HG02759 (cell line): ENCODE results near the gene INPP5A.
"Not testable (repeated sequence)": the region's sequence is repeated elsewhere in the genome, so short reads cannot be mapped to it uniquely, and the experiment has no call there.

ENCODE experiments used
- ATAC-seq: cut with Tn5 transposase; IDR thresholded peaks from one replicate; pipeline ENCODE4 v1.9.1; 2021; ENCODE audit warnings: mild to moderate bottlenecking, moderate library complexity; ENCODE audit not compliant: unreplicated experiment

Gene INPP5A

DNA sequence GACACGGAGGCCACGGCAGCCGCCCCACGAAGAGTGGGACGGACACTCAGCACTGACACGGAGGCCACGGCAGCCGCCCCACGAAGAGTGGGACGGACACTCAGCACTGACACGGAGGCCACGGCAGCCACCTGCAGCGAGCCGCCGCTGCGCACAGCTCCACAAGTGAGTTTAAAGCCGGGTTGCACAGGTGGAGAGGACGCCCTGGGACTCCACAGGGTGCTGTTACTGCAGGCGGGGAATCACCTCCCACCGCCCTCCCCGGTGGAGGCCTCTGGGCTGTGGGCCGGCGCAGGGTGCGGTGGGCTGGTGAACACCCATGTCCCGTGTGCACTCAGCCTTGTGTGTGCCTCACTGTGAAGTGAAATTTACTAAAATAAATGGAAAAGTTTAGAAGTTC, 235.2 kb downstream of the INPP5A start:
- ATAC-seq: not testable (repeated sequence)

- no peak for ATAC-seq
Measured at GRCh38 chr10:132774181-132774901, 236.8 kb downstream of the INPP5A start.

DNA sequence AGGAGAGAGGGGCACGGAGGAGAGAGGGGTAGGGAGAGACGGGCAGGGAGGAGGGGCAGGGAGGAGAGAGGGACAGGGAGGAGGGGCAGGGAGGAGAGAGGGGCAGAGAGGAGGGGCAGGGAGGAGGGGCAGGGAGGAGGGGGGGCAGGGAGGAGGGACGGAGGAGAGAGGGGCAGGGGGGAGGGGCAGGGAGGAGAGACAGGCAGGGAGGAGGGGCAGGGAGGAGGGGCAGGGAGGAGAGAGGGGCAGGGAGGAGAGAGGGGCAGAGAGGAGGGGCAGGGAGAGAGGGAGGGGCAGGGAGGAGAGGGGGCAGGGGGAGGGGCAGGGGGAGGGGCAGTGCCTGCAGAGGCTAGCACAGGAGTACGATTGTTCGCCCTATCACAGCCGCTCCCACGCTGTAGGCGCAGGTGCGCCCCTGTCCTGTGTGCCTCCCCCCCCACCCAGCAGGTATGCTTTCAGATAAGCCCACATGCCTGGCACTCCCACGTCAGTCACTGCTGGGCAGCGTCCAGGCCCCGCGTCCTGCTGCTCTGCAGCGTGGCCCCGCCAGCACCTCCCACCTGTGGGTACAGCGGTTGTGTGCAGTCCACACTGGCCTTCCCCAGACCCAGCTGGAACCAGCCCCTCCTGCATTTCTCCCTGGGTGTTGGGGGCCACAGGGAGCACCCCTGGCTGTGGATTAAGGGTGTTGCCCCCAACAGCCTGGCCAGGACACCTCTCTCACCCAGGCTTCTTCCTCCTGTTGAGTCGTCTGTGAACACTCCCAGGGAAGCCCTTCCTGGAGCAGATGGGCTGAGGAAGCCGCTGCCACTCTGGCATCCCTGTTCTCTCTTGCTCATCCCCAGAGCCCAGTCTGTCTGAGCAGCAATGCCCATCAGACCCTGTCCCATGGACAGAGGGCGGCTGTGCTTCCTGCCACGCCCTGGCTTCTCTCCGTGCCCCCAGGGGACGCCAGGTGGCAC, 237.6 kb downstream of the INPP5A start:
- ATAC-seq: no peak

DNA sequence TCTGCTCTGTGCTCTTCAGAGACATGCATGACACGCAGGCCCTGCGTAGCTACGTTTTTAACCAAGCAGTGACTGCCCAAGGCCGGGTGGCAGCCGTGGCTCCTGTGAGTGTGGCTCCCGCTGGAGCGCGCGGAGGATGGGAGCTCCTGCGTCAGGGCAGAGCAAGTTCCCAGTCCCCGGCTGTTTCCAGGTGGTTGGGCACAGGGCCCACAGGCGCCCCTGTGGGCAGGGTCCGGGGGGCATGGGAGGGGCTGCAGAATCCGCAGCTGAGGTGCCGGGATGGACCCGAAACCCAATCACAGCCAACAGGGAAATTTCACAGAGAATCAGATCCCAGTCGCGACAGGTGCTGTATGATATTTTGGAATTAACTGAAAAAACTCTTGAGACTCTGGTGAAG, 238.6 kb downstream of the INPP5A start:
- no peak for ATAC-seq

DNA sequence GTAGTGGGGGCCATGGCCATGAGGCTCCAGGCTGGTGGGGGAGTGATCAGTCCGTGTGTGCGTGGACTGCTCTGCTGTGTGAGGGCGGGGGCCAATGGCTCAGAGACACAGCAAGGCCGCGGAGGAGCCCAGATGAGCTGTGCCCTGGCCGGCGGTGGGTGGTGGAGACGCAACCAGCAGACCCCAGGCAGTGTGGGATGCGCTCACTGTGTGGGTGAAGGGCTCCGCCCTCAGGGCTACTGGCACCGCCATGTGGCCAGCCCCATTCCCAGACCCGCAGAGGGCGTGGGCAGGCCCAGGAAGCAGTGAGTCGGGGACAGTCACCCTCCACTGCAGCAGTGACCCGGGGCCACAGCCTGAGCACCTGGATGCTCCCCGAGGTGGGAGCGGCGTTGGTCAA, 239.2 kb downstream of the INPP5A start:
- ATAC-seq: no peak

GRCh38 chr10:132777441-132777840, 239.9 kb downstream of the INPP5A start:
- no peak for ATAC-seq

DNA sequence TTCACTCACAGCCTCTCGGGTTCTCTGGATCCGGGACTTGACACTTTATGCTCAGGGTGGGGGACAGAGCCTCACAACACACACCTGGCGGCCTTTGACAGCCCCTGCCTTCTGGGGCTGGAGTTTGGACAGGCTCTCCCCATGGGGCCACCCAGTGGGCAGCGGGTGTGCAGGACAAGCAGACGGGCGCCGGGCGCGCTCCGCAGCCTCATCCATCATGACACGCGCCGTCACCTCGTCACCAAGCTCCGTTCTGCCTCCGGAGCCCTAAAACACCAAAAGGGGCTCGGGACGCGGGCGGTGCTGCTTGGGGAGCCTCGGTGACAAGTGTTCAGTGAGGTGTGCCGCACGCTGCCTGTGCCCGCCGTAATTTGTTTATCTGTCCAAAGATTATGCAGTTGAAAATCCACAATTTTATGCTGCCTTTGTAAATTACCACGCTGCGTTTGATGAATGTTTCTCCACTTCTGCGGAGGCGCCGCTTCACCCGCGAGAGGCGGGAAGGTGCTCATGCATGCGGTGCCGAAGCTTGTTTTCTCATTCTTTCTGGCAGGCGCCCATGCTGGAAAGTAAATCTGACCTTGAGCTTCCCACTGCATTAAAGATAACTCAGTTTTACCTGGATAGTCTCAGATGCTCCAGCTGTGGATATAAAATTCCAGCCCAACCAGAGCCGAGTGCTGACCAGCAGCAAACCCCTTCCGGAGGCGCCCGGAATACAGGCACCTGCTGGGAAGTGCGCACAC, 242.1 kb downstream of the INPP5A start:
- no peak for ATAC-seq

DNA sequence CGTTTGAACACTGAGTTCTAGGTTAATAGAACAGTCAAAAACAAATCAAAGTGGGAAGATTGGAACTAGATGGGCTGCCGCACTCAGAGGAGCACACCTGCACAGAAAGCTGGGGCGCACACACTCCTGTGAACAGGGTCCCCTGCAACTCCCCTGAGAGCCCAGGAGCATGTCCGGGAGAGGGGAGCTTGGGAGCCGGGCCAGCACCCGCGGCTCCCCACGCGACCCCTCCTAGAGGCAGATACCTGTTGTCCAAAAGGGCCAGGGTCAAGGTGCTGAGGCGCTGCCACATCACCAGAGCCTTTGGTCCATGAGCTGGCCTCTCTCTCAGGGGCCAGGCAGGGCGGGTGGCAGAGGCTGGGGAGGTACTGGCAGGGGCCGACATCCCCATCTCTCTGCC, 242.8 kb downstream of the INPP5A start:
- ATAC-seq: no peak

- ATAC-seq: no peak
Measured at GRCh38 chr10:132781556-132781955, 244.0 kb downstream of the INPP5A start.

DNA sequence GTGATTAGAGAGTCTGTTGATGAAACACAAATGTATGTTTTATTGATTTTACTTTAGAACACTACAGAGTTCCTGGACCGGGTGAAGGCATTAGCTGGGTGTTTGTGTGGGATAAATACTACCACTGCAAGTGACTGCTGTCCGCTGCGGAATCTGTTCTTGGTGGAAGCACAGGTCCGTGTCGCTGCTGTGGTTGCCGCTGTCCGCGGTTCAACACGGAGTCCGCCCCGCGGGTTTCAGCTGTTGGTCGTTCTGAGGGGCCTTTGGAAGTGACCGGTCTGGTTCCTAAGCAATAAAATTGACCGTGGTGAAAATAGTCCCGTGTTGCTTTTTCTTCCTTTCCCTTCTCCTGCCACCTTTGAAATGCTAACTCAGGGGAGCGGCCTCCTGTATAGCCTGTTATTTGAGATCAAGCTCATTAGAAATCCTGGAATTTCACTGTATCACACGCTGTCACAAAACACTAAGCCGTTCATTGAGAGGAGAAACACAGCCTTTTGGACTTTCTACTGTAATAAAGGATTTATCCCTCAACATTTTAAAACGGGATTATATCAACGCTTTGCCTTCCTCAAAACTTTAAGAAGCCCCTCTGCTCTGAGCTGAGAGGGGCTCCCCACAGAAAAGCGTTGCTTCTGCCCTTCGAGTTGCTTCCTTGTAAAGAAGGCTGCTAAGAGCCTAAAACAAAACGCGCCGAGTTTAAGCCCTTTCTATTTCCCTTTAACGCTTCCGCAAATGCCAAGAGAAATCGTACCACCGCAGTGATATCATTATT, 245.8 kb downstream of the INPP5A start:
- no peak for ATAC-seq

DNA sequence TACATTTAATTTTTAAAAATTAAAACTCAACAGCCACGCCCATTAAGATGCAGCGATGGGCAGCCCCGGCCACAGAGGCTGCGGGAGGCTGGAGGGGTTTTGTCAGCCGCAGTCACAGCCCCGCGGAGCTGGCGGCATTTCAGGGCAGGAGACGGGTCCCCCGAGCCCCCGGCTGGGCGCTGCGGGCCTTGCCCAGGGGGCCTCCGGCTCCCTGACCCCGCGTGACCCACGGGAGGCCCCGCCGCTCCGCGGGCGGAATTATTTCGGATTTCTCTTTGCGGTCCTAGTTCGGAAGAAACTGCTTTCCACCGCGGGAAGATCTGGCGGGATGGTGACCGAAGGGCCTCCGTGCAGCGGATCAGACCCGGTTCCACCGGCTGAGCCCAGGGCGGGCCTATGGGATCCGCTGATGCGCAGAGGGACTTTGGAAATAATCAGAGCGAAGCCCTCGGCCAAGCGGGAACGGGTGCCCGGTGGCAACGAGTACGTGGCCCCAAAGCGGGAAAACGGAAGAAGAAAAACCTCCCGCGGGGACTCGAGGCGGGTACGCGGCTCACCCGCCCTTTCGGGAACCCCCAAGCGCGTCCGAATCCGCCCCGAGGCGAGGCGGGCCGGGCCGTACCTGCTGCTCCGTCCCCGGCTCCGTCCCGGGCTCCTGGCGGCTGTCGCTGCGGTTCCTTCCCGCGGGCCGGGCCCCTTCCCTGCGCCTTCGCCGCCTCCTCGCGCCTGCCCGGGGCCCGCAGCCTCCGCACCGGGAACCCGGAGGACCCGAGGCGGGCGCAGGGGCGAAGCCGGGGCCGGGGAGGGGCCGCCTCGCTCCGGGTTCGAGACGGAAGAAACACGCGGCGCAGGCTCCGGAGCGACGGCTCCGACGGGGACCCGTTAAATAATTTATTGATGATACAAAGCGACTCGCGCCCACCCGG, 246.6 kb downstream of the INPP5A start:
- no peak for ATAC-seq

DNA sequence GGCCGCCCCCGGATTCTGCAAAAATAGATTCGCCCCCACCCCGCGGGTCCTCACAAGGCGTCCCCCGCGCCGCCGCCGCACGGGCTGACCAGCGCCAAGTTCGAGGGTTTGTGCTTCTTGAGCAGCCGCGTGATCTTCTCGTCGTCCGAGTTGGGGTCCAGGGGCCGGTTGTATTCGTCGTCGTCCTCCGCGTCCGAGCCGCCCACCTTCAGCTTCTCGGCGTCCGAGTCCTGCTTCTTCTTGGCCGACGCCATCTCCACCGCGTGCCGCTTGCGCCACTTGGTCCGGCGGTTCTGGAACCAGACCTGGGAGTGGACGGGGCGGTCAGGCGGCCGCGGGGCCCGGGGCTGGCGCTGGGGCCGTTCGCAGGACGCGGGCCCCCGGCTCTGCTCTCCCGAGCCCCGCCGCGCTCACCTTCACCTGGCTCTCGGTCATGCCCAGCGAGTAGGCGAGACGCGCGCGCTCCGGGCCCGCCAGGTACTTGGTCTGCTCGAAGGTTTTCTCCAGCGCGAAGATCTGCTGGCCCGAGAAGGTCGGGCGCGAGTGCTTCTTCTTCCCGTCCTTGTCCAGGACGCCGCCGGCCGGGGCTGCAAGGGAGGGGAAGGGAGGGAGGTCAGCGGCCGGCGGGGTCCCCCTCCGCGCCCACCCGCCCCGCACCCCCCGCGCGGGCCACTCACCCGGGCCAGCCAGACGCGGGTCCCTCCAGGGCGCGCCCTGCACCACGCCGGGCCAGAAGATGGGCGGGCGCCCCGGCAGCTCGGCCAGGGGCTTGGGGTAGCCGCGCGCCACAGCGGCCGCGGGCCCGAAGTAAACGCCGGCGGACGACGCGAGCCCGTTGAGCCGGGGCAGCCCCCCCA, 247.5 kb downstream of the INPP5A start:
- no peak for ATAC-seq

GRCh38 chr10:132785723-132786475, 248.3 kb downstream of the INPP5A start, which contains the start of gene NKX6-2:
TSS of gene NKX6-2 (minus strand) at chr10:132786147. CDS start at chr10:132785948, 199 bp downstream.
- ATAC-seq: no peak

DNA sequence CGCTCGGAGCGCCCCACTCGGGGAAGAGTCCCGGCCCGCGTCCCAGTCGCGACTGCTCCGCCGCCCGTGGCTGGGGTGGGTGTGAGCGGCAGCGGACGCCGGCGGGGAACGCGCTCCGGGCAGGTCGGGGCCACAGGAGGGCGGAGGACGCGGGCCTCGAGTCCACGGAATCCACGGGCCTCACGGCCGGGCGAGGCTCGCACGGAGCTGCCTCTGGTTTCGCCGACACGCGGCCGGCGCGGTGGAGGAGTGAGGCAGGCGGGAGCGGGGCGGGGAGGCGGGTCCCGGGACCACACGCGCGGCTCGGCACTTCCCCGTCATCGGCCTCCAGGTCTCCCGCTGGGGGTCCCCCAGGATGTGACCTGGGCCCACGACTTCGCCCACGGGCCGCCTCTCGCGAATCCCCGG, 248.9 kb downstream of the INPP5A start:
- ATAC-seq: no peak

GRCh38 chr10:132786884-132787494, 249.4 kb downstream of the INPP5A start:
- no peak for ATAC-seq

DNA sequence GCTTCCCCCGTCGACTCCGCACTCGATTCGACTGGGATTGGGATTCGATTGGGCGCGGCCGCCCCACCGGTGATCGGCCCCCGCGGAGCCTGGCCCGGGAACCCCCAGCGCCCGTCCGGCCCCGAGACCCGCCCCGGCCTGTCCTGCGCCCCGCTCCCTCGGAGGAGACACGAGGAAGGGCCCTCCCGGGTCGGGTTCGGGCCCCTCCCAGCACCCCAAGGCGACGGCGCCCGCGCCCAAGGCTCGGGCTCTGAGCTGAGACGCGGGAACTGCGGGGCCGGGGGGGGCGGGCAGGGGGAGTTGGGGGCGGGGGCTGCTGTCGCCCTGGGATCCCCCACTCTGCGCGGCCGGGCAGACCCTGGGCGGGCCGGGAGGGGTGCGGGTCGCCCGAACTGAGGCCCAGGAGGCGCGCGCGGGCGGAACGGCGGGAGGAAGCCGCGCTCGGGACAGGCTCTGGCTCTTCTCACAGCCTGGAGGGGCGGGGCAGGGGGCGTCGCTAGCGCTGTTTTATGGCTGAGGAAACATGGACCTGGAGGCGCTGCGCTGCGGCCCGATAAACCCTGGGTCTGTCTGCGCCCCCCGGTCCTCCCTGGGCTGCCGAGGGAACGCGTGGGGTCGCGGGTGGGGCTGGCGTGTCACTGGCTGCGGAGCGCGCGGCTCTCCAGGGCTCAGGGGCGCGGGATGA, 250.1 kb downstream of the INPP5A start:
- no peak for ATAC-seq
